Esophagus mucosa (tissue), 1 donor: Measurements from ENCODE around the gene ENPEP. TPM values are rescaled to one million over a fixed set of nuclear protein-coding genes. Genes with fewer than 3 reads are reported as not detected.
A peak's percentile ranks its signal among the peaks of the same experiment; 100 is the strongest.
"Not testable (repeated sequence)": the region's sequence is repeated elsewhere in the genome, so short reads cannot be mapped to it uniquely, and the experiment has no call there.

Source experiments
- ATAC-seq: fragments of 200-7000 bp; cut with Tn5 transposase; one replicate; pipeline ENCODE4 v1.9.1; 2020
- total RNA-seq: library from RNA; stranded (reverse); gene quantifications from one replicate; pipeline ENCODE4 v1.2.4, GENCODE V29; 2023
- donor health status: DM: yes; HTN: yes; CAD: no.

The ENPEP gene
- 0.40 TPM for total RNA-seq

GRCh38 chr4:110475881-110476818 lies at the start of gene ENPEP:
TSS of gene ENPEP (plus strand) at chr4:110476155. CDS start at chr4:110476415, 260 bp downstream.
- ATAC-seq: no peak

- ATAC-seq: not testable (repeated sequence)
Measured at GRCh38 chr4:110431805-110432204, 44.1 kb upstream of the ENPEP start.

- ATAC-seq: not testable (repeated sequence)
Measured at GRCh38 chr4:110437292-110437691, 38.7 kb upstream of the ENPEP start.

GRCh38 chr4:110439209-110439608 lies 36.7 kb upstream of the ENPEP start:
- not testable (repeated sequence) for ATAC-seq

- no peak for ATAC-seq
Measured at GRCh38 chr4:110442309-110442708, 33.6 kb upstream of the ENPEP start.

- ATAC-seq: no peak
Measured at GRCh38 chr4:110442788-110443187, 33.2 kb upstream of the ENPEP start.

- ATAC-seq: no peak
Measured at GRCh38 chr4:110449947-110450346, 26.0 kb upstream of the ENPEP start.

GRCh38 chr4:110452546-110452945 lies 23.4 kb upstream of the ENPEP start:
- ATAC-seq: no peak

GRCh38 chr4:110454441-110454840 lies 21.5 kb upstream of the ENPEP start:
- ATAC-seq: no peak

- no peak for ATAC-seq
Measured at GRCh38 chr4:110458494-110459266, 17.3 kb upstream of the ENPEP start.

GRCh38 chr4:110460074-110460746 lies 15.7 kb upstream of the ENPEP start:
- no peak for ATAC-seq

GRCh38 chr4:110467400-110467799 lies 8.6 kb upstream of the ENPEP start:
- ATAC-seq: no peak

- ATAC-seq: no peak
Measured at GRCh38 chr4:110472583-110473329, 3.2 kb upstream of the ENPEP start.

- no peak for ATAC-seq
Measured at GRCh38 chr4:110474481-110474880, 1.5 kb upstream of the ENPEP start.

GRCh38 chr4:110475080-110475479 lies 875 bp upstream of the ENPEP start:
- ATAC-seq: not testable (repeated sequence)

GRCh38 chr4:110477836-110478235 lies 1.9 kb downstream of the ENPEP start:
- no peak for ATAC-seq

- no peak for ATAC-seq
Measured at GRCh38 chr4:110480031-110480549, 4.1 kb downstream of the ENPEP start.

- ATAC-seq: no peak
Measured at GRCh38 chr4:110480746-110481271, 4.9 kb downstream of the ENPEP start.

GRCh38 chr4:110483516-110483915 lies 7.6 kb downstream of the ENPEP start:
- ATAC-seq: no peak

GRCh38 chr4:110484029-110484428 lies 8.1 kb downstream of the ENPEP start:
- ATAC-seq: no peak

GRCh38 chr4:110484767-110485166 lies 8.8 kb downstream of the ENPEP start:
- peak; percentile 49 for ATAC-seq

- ATAC-seq: no peak
Measured at GRCh38 chr4:110485452-110485851, 9.5 kb downstream of the ENPEP start.
